NCI-H2227 (cell line): ENCODE results near the gene C1orf56.
"Not testable (repeated sequence)": the region's sequence is repeated elsewhere in the genome, so short reads cannot be mapped to it uniquely, and the experiment has no call there.

ENCODE experiments used
- DNase-seq: peaks from one replicate; lab custom pipeline; 2025; ENCODE audit not compliant: unreplicated experiment; lab: John Stamatoyannopoulos, UW

C1orf56 gene

DNA sequence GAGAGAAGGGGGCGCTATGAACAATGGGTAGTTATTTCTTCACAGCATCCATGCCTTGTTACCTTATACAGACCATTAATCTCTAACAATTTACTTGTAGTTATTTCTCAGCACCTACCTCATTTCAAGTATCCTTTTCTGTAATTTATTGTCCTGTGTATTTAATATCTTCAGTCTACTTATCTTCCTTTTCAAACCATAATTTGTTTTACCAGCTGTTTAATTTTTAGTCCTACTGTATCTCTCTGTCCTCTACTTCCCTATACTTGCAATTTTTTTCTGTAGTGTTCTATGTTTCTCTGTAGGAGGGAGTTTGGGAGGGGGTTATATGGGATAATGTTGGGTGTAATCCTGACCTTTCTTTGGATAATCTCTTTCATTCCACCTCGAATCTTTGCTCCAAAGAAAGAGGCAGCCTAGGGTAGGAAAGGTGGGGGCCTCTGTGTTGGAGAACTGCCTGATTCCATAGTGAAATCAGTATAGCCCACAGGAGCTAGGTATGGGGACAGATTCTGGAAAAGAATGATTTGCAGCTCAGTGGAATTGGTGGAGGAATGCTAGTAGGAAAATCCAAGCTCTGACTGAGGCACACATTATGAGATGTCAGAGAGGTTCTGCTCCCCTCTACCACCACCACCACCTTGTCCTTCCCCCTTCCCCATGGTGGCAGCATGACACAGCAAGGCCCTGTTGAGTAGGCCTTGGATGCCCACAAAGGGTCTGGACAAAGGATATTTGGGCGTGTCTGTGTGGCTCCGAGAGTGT, 13.3 kb downstream of the C1orf56 start:
- DNase-seq, result peak; percentile 54

DNA sequence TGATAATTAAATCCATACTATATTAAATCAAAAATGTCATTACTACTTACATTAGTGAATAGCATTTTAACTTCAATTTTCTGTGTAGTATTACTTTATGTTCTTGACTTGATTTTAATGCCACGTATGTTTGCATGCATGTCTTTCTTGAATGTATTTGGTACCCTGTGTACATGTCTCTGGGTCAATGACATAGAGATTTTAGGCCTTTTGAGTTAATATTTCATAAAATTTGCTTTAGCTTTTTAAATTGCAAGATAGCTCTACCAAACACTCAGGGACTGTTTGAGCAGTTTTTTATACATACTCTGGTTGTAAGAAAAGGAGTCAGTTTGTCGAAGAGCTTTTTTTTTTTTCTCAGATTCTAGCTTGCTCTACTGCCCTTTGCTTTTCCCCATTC, 14.2 kb downstream of the C1orf56 start:
- DNase-seq, result no peak

DNA sequence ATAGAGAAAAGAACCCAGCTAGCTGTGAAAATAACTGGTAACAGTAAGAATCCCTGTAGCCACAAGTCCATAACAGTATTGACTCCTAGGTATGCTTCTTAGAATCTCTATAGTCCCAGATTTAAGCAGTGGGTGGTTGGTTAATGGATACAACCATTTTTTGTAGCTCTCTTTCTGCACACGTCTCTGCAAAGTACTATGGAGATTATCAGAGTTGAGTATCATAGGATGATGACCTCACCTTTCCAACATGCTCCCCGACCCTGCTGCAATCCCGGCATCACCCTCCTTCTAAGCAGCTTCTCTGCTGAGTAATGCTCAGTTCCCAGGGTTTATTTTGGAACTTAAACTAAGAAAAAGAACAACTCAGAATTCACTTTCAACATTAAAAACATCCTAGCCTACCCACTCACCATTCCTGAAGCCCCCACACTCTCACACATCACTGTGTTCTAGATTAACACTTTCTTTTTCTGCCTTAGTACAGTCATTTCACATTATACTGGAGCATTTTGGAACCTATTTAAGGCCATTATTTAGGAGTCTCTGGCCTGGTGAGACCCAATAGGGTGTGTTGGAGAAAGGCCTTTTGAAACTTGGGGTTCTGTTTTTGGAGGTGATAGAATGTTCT, 15.3 kb downstream of the C1orf56 start:
- peak; percentile 18 for DNase-seq

DNA sequence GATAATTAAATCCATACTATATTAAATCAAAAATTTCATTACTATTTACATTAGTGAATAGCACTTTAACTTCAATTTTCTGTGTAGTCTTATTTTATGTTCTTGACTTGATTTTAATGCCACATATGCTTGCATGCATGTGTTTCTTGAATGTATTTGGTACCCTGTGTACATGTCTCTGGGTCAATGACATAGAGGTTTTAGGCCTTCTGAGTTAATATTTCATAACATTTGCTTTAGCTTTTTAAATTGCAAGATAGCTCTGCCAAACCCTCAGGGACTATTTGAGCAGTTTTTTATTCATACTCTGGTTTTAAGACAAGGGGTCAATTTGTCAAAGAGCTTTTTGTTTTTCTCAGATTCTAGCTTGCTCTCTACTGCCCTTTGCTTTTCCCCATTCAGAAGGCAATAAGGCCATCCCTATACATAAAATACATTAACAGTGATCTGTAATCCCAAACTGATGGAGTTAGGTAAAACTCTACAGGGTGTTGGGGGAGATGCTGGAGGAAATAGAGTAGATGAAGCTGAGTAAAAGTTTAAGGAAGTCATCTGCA, 17.6 kb downstream of the C1orf56 start:
- DNase-seq, result no peak

DNA sequence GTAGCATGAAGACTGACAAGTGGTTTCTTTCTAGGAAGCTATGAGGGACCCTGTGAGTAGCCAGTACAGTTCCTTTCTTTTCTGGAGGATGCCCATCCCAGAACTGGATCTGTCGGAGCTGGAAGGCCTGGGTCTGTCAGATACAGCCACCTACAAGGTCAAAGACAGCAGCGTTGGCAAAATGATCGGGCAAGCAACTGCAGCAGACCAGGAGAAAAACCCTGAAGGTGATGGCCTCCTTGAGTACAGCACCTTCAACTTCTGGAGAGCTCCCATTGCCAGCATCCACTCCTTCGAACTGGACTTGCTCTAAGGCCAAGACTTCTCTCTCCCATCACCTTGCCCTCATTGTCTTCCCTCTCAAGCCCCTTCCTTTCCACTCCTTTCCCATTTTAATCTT, 19.6 kb downstream of the C1orf56 start:
- DNase-seq, result no peak

DNA sequence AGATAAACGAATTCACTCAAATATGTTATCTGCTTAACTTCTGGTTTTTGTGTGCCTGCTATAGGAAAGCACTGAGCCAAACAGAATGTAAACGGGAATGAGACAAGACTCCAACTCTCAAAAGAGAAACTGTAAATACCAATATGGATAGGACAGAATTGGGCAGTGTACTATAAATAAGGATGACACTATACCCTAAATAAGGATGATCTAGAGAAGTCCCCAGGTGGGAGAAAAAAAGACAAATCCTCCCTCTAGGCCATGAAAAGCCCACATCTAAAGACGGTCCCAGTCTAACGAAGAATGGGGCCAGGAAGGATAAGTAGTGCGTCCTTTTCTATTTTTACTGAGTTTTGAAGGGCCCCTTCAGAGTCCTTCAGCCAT, 21.5 kb downstream of the C1orf56 start:
- DNase-seq, result no peak

DNA sequence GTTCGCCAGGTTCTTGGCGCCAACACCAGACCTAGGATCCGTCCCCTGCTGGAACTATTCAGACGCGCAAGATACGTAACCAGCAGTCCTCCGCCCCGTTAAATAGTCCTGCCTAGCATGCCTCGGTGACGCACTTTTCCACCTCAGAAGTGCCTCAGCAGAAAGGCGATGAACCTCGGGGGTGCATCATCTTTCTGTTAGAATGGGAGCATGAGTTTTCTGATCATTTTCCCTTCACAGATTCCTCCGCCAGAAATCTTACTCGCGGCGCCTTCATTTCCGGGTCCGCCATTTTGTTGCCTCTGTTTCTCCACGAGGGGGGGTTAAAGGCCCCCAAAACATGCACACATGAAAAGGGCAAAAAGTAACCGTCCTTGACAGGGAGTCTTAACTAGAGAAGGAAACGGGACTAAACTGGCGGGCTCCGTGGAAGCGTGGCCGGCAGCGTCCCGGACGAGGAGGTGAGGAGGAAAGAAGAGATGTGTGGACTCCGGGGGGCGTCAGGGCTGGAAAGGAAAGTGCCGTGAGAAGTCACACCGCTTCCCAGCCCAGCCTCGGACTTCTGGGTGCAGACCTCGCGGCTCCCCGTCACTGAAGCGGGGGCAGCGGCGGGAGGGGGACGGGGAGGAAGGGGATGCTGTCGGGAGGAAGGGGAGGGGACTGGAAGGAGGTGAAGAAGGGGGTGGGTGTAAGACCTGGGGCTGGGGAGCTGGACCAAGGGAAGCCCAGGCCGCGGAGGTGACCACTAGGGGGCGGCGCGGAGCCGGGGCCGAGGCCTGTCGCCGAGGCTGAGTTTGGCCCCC, 23.1 kb downstream of the C1orf56 start, which contains the start of gene GABPB2:
GABPB2 (plus strand) TSS at position 288 of the 803 bp plus-strand sequence. CDS start 17,429 bp downstream, outside the sequence.
- DNase-seq, result peak; percentile 86

DNA sequence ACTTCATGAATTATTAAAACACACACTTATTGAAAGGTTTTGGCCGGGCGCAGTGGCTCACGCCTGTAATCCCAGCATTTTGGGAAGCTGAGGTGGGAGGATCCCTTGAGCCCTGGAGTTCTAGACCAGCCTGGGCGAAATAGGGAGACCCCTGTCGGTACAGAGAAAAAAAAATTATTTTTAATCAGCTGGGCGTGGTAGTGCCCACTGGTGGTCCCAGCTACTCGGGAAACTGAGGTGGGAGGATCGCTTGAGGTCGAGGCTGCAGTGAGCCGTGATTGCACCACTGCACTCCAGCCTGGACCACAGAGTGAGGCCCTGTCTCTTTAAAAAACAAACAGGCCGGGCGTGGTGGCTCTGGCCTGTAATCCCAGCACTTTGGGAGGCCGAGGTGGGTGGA, 24.7 kb downstream of the C1orf56 start:
- DNase-seq, result peak; percentile 62

DNA sequence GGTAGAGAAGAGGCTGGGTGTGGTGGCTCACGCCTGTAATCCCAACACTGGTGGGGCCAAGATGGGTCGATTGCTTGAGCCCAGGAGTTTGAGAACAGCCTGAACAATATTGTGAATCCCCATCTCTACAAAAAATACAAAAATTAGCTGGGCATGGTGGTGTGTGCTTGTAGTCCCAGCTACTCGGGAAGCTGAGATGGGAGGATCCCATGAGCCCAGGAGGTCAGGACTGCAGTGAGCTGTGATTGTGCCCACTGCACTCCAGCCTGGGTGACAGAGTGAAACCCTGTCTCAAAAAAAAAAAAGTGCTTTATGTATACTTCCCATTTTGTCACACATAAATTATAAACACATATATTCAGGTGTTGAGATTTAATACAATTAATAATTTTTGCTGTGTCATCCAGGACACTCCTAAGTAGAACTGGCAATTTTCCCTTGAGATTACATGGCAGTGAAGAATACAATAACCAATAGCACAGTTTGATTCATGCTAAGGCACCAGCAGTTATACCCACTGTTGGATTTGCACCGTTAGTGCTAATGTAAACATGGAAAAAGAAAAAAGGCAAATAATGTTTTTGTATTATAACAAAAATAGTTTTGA, 38.5 kb downstream of the C1orf56 start:
- no peak for DNase-seq

DNA sequence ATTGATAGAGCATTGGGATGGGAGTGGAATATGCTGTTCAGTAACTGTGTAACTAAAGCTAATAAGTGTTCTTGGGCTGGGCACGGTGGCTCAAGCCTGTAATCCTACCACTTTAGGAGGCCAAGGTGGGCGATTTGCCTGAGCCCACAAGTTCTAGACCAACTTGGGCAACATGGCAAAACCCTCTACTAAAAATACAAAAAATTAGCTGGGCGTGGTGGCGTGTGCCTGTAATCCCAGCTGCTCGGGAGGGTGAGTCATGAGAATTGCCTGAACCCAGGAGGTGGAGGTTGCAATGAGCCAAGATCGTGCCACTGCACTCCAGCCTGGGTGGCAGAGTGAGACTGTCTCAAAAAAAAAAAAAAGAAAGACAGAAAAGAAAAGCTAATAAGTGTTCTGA, 49.9 kb downstream of the C1orf56 start:
- DNase-seq, result not testable (repeated sequence)

DNA sequence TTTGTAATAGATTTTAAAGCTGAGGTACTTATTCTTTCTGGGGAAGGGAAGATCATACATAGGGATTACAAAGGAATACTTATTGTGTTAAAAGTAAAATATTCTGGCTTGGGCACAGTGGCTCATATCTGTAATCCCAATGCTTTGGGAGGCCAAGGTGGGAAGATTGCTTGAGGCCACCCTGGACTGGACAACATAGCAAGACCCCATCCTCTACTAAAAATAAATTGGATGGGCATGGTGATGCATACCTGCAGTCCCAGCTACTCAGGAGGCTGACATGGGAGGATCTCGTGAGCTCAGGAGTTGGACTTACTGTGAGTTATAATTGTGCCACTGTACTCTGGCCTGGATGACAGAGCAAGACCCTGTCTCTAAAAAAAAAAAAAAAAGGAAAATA, 50.6 kb downstream of the C1orf56 start:
- DNase-seq, result no peak
